GM12872 (cell line): ENCODE data around the gene ZSCAN12.

Experiments
- CTCF ChIP-seq: IDR thresholded peaks from 3 replicates; pipeline ENCODE4 v1.5.1; 2011; ENCODE audit warnings: low read depth, mild to moderate bottlenecking, low read length, moderate library complexity; ENCODE audit not compliant: insufficient read depth

Gene ZSCAN12

DNA sequence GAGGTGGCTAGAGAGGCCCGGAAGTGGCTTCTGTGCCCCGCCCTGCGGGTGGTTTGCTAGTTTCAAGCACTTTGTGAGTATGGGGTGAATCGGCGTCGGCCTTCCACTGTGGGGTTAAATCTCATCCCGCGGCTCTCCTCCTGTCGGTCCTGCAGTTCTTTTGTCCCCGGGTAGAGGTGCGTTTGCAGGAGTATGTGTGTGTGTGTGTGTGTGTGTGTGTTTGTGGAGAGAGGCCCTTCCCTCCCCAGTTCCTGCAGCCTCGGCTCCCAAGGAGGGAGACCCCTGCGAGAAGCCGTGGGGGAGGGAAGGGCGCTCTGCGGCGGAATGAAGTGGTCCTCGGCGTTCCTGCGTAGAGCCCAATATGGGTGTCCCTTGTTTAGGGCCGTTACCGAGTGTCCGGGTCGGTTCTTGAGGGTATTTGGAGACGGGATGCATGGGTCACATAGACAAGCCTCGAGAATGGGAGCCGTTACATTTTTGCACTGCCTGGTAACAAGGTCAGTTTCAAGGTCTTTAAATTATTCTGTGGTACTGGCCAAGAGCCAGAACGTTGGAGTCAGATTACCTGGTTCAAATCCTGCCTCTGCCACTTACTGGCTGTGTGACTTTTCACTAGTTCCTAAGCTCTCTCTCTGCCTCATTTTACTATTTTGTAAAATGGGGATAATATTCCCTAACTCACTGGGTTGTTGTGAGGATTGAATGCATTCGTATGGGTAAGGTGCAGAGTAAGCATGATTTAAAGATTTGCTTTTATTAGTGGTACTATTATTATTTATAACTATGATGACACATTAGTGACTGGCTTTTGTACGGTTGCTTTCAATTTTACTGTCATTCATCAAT, 49.4 kb downstream of the ZSCAN12 start, which contains the start of gene ZKSCAN3:
Gene ZKSCAN3 (plus strand): TSS at position 56 of the 846 bp plus-strand sequence. CDS start 9,640 bp downstream, outside the sequence.
- TF ChIP-seq CTCF = no peak

GRCh38 chr6:28349344-28349891, 50.1 kb downstream of the ZSCAN12 start:
- no peak for TF ChIP-seq CTCF

- no peak for TF ChIP-seq CTCF
Measured at GRCh38 chr6:28347119-28347518, 52.4 kb downstream of the ZSCAN12 start.

DNA sequence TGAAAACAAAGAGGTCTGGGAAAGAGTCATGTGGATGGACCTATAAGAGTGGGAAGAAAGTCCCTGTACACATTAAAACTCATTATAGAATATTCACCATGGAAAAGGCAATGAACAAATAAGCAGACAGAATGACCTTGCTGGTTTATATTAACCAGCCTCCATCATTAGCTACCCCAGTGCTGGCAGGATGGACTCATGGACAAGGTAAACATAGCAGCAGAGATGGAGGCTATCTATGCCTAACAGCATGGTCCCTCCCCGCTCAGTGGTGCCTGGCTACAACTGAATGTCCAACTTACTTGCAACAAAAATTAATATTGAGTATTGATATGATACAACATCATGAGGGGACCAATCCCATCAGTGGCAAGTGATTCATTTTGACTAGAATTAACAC, 54.3 kb downstream of the ZSCAN12 start:
- no peak for TF ChIP-seq CTCF

GRCh38 chr6:28343898-28344677, 55.5 kb downstream of the ZSCAN12 start:
- TF ChIP-seq CTCF = no peak

- no peak for TF ChIP-seq CTCF
Measured at GRCh38 chr6:28340310-28341095, 59.0 kb downstream of the ZSCAN12 start.
